GM15510 (cell line): ENCODE measurements around the gene MUC2.

ENCODE experiments used
- POLR2A ChIP-seq: IDR thresholded peaks from 3 replicates; pipeline ENCODE4 v1.6.1; 2011; ENCODE audit warnings: borderline replicate concordance; ENCODE audit not compliant: insufficient read length; ENCODE audit errors: extremely low read depth

Gene MUC2

DNA sequence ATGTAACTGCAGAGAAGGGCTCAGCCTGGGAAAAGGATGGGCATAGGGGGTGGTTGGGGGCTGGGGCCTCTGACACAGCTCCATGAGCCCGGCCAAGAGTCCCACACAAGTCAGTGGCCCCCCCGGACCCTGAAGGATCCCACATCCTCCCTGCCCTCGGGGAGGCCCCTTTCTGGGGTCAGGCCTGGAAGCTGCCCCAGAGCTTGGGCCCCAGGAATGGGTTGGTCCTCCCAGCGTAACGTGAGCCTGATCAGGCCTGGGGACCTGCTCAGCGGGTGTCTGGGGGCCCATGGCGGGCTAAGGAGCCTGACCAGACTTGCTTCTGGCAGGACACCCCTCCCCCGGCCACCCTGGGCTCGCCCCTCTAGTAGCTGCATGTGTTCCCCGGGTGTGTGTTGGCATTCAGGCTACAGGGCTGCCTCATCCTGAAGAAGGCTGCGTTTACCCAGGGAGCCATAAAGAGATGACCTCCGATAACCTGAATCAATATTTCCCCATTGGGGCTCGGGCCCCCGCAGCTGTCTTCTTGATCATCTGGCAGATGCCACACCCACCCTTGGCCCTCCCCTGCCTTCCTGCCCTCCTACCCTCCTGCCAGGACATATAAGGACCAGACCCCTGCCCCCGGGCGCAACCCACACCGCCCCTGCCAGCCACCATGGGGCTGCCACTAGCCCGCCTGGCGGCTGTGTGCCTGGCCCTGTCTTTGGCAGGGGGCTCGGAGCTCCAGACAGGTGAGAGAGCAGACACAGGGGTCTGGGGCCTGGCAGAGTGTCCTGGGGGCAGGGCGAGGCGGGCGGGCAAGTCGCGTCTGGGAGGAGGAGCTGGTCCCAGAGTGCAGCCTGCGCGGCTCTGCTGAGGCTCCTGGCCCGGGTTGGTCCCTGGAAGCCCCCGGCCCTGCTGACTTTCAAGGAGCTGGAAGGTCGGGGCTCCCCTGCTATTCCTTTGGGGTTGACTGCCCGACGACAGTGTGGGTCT lies at the start of gene MUC2:
Gene MUC2 (plus strand): TSS at position 631 of the 978 bp plus-strand sequence.
- no peak for TF ChIP-seq POLR2A

DNA sequence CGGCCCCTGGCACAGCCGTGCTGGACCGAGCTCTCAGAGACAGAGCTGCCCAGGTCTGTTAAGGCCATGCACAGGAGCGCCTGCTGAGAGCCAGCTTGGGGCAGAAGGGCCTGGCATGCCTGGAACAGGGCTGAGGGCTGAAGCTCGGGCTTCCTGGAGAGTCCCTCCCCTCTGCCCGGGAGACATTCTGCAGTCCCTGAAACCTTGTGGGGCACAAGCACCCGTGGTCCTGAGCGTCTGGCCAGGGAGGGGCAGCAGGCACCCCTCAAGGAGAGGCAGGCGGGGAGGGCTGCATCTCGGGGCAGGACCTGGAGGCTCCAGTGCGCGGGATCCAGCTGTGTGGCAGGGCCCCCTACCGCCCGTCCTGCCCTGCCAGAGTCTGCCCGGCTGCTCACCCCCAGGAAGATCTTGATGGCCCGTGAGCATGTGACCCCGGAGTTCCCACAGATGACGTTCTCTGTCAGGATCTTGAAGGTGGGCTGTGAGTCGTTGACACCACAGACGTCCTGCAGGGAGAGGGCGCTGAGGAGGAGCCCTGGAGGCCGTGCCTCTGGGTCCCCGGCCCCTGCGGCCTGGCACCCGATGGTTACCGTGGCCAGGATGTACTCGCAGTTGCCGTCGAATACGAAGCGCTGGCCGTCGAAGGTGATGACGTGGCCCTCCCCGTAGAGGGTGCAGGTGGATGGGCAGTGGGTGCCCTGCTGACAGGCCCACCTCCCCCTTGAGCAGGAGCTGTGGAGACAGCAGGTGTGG lies 49.1 kb upstream of the MUC2 start:
- no peak for TF ChIP-seq POLR2A

DNA sequence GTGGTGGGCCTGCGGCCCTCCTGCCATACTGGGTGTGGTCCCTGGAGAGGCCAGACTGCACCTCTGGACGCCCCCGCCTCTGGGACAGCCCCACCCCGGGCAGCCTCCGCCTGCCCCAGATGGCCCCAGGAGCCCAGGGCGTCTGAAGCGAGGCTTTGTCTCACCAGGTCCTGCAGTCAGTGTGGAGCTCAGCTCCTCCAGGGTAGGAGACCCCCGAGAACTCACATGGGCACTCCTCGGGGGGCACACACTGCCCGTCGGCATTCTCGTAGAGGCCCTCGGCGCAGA lies 48.6 kb upstream of the MUC2 start:
- TF ChIP-seq POLR2A: no peak

DNA sequence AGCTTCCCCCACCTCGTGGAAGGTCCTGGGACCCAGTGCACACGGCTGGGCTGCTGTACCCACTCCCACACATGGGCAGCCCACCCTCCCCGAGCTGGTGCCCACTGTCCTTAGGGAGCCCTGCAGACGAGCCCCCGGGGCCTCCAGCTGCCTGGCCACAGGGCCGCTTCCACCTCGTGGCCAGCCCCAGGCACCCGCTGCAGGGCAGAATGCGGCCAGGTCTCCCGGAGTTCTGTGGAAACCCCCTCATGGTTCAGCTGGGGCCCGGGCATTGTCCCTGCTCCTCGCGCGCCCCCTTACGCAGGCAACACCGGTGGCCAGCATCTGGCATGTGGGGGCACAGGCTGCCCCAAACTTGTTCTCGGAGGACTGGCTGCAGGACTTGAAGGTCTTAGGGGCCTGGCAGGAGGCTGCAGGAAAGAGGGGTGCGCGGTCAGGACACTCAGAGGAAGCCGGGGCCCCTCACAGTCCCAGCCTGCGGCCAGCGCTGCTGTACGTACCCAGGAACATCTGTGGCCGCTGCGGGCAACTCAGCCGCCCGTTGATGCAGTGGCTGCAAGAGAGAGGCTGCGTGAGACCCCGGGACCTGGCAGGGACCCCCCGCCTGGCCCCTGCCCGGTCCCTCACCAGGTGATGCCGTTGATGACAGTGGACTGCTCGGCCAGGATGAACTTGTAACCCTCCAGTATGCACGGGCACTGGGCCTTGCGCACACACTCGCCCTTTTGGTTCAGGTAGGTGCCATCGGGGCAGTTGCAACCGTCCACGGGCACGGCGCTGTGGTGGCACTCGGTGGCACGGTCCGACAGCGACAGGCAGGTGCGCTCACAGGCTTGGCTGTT lies 47.8 kb upstream of the MUC2 start:
- no peak for TF ChIP-seq POLR2A

DNA sequence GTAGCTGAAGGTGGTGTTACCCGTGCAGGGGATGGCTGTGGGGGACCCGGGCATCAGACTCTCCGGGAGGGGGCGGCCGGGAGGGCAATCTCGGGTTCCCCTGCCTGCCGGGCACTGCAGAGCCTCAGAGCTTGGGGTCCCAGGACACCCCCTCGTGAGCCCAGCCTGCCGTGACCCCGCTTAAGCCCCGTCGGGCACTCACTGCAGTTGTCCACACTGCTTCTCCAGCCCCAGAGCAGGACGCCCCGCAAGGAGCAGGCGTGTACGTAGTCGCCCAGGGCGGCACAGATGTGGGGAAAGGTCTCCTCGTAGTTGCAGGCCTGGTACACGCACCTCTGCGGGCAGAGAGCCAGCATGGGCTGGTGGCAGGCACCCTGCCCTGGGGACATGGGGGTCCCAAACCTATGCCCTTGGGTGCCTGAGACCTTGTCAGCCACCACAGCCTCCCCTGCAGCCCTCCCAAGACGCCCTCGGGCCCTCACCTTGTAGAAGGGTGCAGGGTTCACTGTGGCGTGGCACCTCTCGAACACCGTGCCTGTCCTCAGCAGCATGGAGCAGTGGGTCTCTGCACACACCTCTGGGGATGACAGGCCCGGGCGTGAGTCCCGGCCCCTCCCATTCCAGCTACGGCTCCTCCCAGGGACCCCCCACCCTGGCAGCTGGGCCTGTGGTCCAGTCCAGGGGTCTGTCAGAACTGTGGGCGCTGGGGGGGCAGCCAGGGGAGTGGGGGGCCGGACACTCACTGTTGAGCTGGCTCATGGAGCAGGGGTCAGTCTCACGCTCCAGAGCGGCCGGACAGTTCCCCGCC lies 47.0 kb upstream of the MUC2 start:
- TF ChIP-seq POLR2A: no peak

DNA sequence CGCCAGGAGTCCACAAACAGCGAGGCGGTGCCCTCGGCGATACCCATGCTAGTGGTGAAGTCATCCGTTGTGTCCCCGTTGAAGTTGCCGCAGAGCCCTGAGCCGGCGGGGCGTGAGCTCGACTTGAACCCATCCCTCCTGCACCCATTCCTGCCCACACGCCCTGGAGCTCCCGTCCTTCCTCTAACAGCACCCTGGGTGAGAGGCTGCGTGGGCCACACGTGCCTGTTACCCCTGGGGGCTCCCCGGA lies 46.5 kb upstream of the MUC2 start:
- TF ChIP-seq POLR2A: no peak

DNA sequence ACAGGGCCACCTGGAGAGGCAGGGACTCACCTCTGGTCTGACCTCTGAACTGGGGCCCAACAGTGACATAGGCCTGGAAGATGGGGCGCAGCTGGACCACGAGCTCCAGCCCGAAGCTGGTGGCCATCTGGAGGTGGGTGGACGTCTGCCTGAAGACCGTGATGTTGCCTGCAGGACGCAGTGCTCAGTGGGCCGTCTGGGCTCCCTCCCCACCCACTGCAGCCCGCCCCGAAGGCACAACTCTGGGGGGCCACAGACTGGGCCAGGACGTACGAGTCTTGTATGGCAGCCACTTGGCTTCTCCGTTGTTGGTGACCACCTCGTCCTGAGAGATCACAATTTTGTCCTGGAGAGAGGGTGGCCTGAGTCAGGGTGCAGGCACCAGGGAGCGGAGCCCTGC lies 46.1 kb upstream of the MUC2 start:
- TF ChIP-seq POLR2A: no peak

DNA sequence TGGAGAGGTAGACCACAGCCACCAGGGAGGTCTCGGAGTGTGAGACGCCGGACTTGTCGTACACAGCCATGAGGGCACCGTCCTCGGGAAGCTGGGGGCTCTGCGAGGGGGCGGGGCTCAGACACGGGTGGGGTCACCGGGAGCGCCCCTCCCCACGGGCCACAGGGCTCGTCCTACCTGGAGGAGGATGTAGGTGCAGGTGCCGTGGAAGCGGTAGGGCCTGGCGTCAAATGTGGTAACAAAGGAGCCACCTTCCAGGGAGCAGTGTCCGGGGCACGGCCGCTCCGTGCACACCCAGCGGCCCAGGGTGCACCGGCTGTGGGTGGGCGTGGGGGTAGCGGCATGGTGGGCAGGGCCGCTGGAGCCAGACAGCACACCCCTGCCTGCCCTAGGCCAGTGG lies 45.6 kb upstream of the MUC2 start:
- no peak for TF ChIP-seq POLR2A

DNA sequence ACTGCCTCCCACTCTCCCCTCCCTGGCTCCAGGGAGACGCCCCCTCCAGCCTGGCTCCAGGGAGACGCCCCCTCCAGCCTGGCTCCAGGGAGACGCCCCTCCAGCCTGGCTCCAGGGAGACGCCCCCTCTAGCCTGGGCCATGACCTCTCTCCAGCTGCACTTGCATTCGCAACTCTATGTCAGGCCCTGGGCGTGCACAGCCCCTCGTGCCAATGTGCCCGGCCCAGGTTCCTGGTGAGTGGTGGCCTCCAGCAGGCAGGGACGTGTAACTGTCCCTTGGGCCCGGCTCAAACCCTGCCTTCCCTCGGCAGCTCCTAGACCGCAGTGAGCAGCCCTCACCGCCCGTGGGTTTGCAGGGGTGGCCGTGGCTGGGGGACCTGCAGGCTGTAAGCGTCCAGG lies 45.0 kb upstream of the MUC2 start:
- TF ChIP-seq POLR2A: no peak

DNA sequence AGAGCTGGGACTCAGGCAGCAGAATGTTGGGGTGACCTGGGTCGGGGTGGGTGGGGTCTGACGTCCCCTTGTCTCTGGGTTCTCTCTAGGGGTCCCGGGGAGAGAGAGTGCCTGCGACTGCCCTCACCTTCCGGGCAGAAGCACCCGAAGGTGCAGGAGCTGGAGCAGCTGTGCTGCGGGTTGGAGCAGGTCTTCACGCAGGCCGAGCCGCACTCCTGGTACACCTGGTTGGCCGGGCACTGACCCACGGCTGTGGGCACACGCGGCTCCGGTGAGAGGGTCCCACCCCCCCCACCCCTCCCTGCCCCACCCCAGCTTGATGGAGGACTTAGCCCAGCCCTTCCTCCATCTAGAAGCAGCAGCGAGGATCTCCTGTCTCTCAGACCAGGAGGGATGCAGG lies 44.6 kb upstream of the MUC2 start:
- no peak for TF ChIP-seq POLR2A

DNA sequence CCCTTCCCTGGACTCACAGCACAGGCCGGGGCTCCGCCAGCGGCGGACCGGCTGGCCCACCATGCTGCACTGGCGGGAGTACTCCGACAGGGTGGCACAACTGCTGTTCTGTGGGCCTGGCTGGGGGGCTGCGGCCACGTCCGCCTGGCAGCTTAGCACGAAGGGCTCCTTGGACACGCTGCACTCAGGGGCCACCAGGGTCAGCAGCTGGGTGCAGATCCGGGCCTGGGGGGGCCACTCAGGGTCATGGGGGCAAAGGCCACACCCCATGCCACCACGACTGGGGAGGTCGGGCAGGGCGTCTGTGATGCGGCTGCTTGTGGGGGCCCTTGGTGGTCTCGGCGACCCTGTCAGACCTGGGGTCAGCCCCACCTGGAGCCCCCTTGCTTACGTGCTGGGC lies 44.1 kb upstream of the MUC2 start:
- TF ChIP-seq POLR2A: no peak

DNA sequence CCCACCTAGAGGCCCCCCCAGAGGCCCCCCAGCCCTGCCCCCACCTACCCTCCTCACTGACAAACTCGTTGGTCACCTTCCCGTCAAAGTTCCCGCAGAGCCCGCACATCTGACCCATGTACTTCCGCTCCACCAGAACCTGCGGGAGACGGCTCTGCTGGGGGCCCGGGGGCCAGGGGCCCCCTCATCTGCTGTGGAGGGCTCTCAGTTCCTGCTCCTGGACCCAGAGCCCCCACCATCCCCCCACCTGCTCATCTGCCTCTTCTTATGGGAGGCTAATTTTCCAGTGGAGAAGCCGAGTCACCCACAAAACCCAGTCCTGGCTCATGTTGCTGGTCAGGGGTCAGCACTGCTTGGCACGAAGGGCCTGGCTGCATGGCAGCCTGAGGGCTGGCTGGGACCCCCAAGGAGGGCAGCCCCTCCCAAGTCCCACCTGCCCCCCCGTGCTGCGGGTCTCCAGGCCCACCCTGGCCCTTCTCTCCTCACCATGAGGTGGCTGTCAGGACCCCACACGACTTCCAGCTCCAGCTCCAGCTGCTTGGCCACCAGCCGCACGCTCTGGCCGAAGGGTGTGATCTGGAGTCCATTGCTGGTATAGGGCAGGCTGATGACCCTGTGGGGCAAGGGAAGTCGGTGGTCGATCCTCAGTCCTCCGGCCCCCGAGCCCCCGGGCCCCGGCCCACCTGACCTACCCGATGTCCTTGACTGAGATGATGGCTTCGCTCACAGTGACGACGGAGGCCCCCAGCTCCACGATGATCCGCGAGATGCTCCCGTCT lies 43.4 kb upstream of the MUC2 start:
- TF ChIP-seq POLR2A: no peak

DNA sequence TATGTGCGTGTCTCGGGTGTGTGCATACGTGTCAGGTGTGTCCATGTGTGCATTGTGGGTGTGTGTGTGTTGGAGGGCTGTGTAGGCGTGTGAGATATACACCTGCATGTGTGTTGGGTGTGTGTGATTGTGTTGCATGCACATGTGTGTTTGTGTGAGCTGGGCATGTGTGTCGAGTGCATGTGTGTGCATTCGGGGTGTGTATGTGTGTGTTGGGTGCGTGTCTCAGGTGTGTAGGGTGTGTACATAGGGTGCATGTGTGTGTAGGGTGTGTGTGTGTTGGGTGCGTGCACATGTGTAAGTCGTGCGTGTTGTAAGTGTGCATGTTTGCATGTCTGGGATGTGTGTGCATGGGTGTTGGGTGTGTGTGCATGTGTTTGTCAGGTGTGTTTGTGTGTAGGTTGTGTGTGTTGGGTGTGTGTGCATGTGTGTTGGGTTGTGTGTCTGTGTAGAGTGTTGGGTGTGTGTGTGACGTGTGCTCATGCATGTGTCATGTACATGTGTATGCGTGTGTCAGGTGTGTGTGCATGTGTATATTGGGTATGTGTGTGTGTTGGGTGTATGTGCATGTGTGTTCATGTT lies 42.3 kb upstream of the MUC2 start:
- no peak for TF ChIP-seq POLR2A
